ENCODE measurements around the gene RASSF8.
A peak's percentile ranks its signal among the peaks of the same experiment; 100 is the strongest.

RASSF8 gene

GRCh38 chr12:26112703-26113147, 154.2 kb downstream of the RASSF8 start:
- no peaks in the 10 kb centered on the region for H4K20me1 ChIP-seq (ENCODE audit: control insufficient read depth, insufficient read depth, low read depth, low read length)

GRCh38 chr12:26113181-26113654, 154.7 kb downstream of the RASSF8 start:
- peak overlapping the region; percentile 76 for H3K4me2 ChIP-seq (ENCODE audit: low read length)
- no peaks in the 10 kb centered on the region for H3K79me2 ChIP-seq (ENCODE audit: control insufficient read depth, low read length)
- H3K9me2 ChIP-seq (replicated peaks; ENCODE audit: control insufficient read depth, low read length) = no peaks in the 10 kb centered on the region
- peaks cover 53% of the 10 kb centered on the region for H3K27me3 ChIP-seq (ENCODE audit: control insufficient read depth, low read length)
- H3K9me3 ChIP-seq (ENCODE audit: control insufficient read depth, insufficient read depth, low read length) = no peaks in the 10 kb centered on the region
- TF ChIP-seq CTCF (IDR thresholded peaks at IDR 0.05; ENCODE audit: low read depth, low read length, poor library complexity, severe bottlenecking) (no peak), EZH2phosphoT487 (IDR thresholded peaks at IDR 0.05; ENCODE audit: borderline replicate concordance, low read length) (no peak)
- H3K36me3 ChIP-seq (ENCODE audit: control insufficient read depth, low read length) = no peaks in the 10 kb centered on the region
- H3F3A ChIP-seq (ENCODE audit: control insufficient read depth, insufficient read depth) = no peaks in the 10 kb centered on the region
- H4K20me1 ChIP-seq (ENCODE audit: control insufficient read depth, insufficient read depth, low read depth, low read length) = no peaks in the 10 kb centered on the region
- H3K27ac ChIP-seq (ENCODE audit: low read depth, low read length) = no peak overlapping the region
- H3K4me1 ChIP-seq (ENCODE audit: control insufficient read depth, low read length) = peaks cover 26% of the 10 kb centered on the region
- no peak overlapping the region for H3K4me3 ChIP-seq (ENCODE audit: low read length)

More at GRCh38 chr12:26112703-26113147, 154.2 kb downstream of the RASSF8 start:
- H3K36me3 ChIP-seq (ENCODE audit: control insufficient read depth, low read length) = no peaks in the 10 kb centered on the region
- H3K9me3 ChIP-seq (ENCODE audit: control insufficient read depth, insufficient read depth, low read length) = no peaks in the 10 kb centered on the region
- peaks cover 24% of the 10 kb centered on the region for H3K4me1 ChIP-seq (ENCODE audit: control insufficient read depth, low read length)
- H3K27me3 ChIP-seq (ENCODE audit: control insufficient read depth, low read length) = peaks cover 49% of the 10 kb centered on the region
- H3K27ac ChIP-seq (ENCODE audit: low read depth, low read length) = no peak overlapping the region
- no peak overlapping the region for H3K4me2 ChIP-seq (ENCODE audit: low read length)
- TF ChIP-seq CTCF (IDR thresholded peaks at IDR 0.05; ENCODE audit: low read depth, low read length, poor library complexity, severe bottlenecking) = no peak
- TF ChIP-seq EZH2phosphoT487 (IDR thresholded peaks at IDR 0.05; ENCODE audit: borderline replicate concordance, low read length) = no peak
- no peak overlapping the region for H3K4me3 ChIP-seq (ENCODE audit: low read length)
- H3K79me2 ChIP-seq (ENCODE audit: control insufficient read depth, low read length) = no peaks in the 10 kb centered on the region
- H3F3A ChIP-seq (ENCODE audit: control insufficient read depth, insufficient read depth) = no peaks in the 10 kb centered on the region
- no peaks in the 10 kb centered on the region for H3K9me2 ChIP-seq (replicated peaks; ENCODE audit: control insufficient read depth, low read length)

- H3K9me3 ChIP-seq (ENCODE audit: control insufficient read depth, insufficient read depth, low read length) = no peaks in the 10 kb centered on the region
- H3K9me2 ChIP-seq (replicated peaks; ENCODE audit: control insufficient read depth, low read length) = no peaks in the 10 kb centered on the region
- H3K36me3 ChIP-seq (ENCODE audit: control insufficient read depth, low read length) = no peaks in the 10 kb centered on the region
- H3K79me2 ChIP-seq (ENCODE audit: control insufficient read depth, low read length) = no peaks in the 10 kb centered on the region
- H3K4me2 ChIP-seq (ENCODE audit: low read length) = peak overlapping the region; percentile 76
- no peaks in the 10 kb centered on the region for H4K20me1 ChIP-seq (ENCODE audit: control insufficient read depth, insufficient read depth, low read depth, low read length)
- no peak overlapping the region for H3K27ac ChIP-seq (ENCODE audit: low read depth, low read length)
- no peaks in the 10 kb centered on the region for H3F3A ChIP-seq (ENCODE audit: control insufficient read depth, insufficient read depth)
- TF ChIP-seq EZH2phosphoT487 (IDR thresholded peaks at IDR 0.05; ENCODE audit: borderline replicate concordance, low read length) (peak; percentile 73; the same call in 1 of the 2 replicates), CTCF (IDR thresholded peaks at IDR 0.05; ENCODE audit: low read depth, low read length, poor library complexity, severe bottlenecking) (peak; percentile 22)
- peaks cover 28% of the 10 kb centered on the region for H3K4me1 ChIP-seq (ENCODE audit: control insufficient read depth, low read length)
- peaks cover 56% of the 10 kb centered on the region for H3K27me3 ChIP-seq (ENCODE audit: control insufficient read depth, low read length)
- H3K4me3 ChIP-seq (ENCODE audit: low read length) = peak overlapping the region; percentile 69
Observed at GRCh38 chr12:26113853-26114719, 155.6 kb downstream of the RASSF8 start.

Measured in DOHH2 (cell line).